Stimulated activated CD4-positive, alpha-beta T cell treated with anti-CD3 and anti-CD28 coated beads, Interleukin-2, amount 100 ng/mL, for 24 hours (primary cell): ENCODE results near the gene SEZ6L2.
"Not testable (repeated sequence)": the region's sequence is repeated elsewhere in the genome, so short reads cannot be mapped to it uniquely, and the experiment has no call there.

Experiments used
- DNase-seq, 2 donors: peaks; one replicate each; pipeline ENCODE4 v3.0.0-alpha.2; 2020

Gene SEZ6L2

GRCh38 chr16:29849505-29849904 lies 49.8 kb downstream of the SEZ6L2 start:
- DNase-seq = no peak

GRCh38 chr16:29848420-29849297 lies 50.7 kb downstream of the SEZ6L2 start:
- peak; percentile 86 to 90 for DNase-seq

DNA sequence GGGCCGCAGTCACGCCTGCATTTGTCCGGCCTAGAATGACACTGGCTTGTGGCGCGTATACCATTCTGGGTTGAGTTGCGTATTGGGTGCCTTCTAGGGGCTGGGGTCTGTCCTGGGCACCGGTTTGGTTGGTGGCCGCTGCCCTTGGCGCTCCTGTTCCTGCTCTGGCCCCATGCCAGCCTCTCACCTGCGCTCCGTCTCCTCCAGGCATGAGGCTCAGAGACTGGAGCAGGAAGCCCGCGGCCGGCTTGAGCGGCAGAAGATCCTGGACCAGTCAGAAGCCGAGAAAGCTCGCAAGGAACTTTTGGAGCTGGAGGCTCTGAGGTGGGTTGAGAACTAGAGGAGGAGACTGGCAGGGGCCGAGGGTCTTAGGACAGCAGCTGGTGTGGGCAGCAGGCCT lies 53.7 kb downstream of the SEZ6L2 start:
- DNase-seq = no peak

- DNase-seq = no peak
Observed at GRCh38 chr16:29844575-29845331, 54.6 kb downstream of the SEZ6L2 start.

GRCh38 chr16:29843931-29844330 lies 55.4 kb downstream of the SEZ6L2 start:
- DNase-seq = no peak

DNA sequence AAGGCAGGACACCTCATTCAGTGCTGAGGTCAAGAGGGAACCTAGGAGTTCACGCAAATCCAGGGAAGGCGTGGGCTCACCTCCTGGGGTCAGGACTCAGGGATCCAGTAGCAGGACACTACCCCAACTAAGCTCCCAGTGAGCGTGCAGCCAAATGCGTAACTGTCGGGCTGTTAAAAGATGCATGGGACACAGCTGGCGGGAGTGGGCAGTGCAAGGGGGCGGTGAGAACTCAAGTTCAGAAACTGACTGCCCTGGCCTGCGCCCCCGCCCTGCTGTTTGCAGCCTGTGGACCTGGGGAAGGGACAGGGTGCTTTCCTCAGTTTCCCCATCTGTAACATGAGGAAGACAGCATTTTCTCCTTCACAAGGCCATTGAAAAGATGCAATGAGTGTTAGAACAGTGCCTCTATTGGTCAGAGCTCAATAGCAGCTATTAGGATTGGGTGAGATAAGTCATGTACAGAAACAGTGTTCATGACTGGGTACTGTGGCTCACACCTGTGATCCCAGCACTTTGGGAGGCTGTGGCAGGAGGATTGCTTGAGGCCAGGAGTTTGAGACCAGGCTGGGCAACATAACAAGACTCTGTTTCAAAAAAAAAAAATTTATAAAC lies 56.5 kb downstream of the SEZ6L2 start:
- DNase-seq = no peak

DNA sequence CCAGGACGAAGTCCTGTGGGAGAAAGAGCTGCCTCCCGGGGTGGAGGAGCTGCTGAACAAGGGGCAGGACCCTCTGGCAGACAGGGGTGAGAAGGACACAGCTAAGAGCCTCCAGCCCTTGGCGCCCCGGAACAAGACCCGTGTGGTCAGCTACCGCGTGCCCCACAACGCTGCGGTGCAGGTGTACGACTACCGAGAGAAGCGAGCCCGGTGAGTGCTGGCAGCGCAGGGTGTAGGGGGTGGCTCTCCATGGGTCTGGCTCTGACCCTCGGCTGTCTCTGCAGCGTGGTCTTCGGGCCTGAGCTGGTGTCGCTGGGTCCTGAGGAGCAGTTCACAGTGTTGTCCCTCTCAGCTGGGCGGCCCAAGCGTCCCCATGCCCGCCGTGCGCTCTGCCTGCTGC lies 57.7 kb downstream of the SEZ6L2 start:
- no peak for DNase-seq

DNA sequence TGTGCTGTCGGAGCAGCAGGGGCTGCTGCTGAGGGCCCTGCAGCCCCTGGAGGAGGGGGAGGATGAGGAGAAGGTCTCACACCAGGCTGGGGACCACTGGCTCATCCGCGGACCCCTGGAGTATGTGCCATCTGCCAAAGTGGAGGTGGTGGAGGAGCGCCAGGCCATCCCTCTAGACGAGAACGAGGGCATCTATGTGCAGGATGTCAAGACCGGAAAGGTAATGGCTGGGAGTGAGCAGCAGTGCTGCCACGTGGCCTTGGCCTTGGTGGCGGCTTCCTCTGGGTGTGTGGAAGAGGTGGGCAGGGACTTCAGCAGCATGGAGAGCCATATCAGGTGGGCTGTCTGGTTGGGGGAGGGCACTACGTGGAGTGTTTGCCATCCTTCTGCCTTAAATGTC lies 59.1 kb downstream of the SEZ6L2 start:
- no peak for DNase-seq

GRCh38 chr16:29839822-29840221 lies 59.5 kb downstream of the SEZ6L2 start:
- DNase-seq = no peak

DNA sequence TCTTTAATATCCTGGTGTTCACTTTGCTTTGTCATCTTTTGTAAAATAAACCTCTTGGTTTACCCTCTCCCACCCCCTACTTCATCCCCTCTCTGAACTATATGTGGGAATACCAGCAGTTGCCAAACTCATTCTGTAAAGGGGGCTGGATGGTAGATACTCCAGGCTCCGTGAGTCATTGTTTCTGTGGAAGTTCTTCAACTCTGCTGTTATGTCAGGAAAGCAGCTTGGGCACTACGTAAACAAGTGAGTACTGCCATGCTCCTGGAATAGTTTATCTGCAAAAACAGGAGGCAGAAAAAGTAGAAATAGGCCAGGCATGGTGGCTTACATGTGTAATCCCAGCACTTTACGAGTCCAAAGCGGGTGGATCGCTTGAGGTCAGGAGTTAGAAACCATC lies 61.5 kb downstream of the SEZ6L2 start:
- DNase-seq = no peak

DNA sequence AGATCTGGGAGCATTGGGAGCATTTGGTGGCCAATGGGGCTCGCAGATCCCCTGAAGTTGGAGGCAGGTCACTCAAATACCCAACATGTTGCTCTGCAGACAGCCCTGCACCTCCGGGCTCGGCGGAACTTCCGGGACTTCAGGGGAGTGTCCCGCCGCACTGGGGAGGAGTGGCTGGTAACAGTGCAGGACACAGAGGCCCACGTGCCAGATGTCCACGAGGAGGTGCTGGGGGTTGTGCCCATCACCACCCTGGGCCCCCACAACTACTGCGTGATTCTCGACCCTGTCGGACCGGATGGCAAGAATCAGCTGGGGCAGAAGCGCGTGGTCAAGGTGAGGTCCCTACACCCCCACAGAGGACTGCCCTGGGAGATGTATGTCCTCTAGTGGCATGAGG lies 62.7 kb downstream of the SEZ6L2 start:
- no peak for DNase-seq

DNA sequence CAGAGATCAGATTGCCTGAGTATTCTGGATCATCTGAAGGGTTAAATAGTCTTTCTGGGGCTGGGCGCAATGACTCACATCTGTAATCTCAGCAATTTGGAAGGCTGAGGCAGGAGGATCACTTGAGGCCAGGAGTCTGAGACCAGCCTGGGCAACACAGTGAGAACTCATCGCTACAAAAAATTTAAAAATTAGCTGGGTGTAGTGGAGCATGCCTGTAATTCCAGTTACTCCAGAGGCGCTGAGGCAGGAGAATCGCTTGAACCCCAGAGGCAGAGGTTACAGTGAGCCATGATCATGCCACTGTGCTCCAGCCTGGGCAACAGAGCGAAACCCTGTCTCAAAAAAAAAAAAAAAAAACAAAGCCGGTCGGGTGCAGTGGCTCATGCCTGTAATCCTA lies 63.4 kb downstream of the SEZ6L2 start:
- DNase-seq = no peak

DNA sequence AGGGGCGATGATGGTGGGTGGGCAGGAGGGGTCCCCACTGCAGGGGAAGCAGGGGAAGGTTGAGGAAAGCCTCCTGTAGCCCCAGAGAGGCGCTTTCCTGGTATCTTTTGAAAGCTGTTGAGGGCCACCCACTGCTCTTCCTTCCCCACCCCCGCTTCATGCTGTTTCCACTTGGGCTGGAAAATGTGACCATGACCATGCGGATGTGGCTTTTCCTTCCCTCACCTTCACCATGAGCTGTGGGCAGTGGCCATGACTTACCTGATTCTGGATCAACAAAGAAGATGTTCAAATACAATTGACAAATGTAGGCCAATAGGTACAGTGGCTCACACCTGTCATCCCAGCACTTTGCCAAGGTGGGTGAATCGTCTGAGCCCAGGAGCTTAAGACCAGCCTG lies 65.3 kb downstream of the SEZ6L2 start:
- DNase-seq = peak in 1 of 2 donors; percentile 47

DNA sequence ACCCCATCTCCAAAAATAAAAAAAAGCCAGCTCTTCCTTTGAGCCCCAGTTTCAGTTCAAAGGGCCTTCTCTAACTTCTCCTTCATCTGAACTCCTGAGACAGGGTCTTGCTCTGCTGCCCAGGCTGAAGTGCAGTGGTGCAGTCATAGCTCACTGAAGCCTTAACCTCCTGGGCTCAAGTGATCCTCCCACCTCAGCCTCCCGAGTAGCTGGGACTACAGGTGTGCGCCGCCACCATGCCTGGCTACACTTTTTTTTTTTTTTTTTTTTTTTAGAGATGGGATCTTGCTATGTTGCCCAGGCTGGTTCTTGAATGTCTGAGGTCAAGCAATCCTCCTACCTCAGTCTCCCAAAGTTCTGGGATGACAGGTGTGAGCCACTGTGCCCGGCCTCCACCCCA lies 66.1 kb downstream of the SEZ6L2 start:
- DNase-seq = not testable (repeated sequence)

DNA sequence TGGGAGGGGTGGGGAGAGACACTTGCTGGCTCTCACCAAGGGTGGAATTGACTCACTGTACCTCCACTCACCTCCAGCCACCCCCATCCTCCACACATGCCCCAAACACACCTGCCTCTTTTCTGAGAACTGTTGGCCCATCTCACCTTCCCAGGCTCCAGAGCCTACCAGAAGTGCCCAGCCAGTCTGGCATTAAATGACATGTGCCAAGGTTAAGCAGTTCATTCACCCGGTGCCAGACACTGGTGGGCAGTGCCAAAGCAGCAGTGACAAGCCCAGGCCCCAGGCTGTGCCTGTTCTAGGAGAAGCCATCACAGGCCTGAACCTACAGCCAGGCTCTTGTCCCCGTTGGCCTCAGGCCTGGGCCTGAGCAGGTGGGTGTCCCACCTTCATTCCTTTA lies 67.9 kb downstream of the SEZ6L2 start:
- no peak for DNase-seq

DNA sequence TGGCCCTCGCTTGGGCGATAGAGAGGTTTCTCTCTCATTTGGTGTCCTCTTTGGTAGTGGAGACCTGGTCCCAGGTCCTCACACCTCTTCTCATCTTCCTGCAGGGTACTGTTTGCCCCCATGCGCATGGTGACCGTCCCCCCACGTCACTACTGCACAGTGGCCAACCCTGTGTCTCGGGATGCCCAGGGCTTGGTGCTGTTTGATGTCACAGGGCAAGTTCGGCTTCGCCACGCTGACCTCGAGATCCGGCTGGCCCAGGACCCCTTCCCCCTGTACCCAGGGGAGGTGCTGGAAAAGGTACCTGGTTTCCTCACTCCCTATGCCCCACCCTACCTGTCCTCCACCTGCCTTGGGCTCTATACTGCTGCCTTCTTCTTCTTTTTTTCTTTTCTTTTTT lies 68.6 kb downstream of the SEZ6L2 start:
- DNase-seq = no peak

GRCh38 chr16:29826342-29826695 lies 73.0 kb downstream of the SEZ6L2 start:
- DNase-seq = no peak

DNA sequence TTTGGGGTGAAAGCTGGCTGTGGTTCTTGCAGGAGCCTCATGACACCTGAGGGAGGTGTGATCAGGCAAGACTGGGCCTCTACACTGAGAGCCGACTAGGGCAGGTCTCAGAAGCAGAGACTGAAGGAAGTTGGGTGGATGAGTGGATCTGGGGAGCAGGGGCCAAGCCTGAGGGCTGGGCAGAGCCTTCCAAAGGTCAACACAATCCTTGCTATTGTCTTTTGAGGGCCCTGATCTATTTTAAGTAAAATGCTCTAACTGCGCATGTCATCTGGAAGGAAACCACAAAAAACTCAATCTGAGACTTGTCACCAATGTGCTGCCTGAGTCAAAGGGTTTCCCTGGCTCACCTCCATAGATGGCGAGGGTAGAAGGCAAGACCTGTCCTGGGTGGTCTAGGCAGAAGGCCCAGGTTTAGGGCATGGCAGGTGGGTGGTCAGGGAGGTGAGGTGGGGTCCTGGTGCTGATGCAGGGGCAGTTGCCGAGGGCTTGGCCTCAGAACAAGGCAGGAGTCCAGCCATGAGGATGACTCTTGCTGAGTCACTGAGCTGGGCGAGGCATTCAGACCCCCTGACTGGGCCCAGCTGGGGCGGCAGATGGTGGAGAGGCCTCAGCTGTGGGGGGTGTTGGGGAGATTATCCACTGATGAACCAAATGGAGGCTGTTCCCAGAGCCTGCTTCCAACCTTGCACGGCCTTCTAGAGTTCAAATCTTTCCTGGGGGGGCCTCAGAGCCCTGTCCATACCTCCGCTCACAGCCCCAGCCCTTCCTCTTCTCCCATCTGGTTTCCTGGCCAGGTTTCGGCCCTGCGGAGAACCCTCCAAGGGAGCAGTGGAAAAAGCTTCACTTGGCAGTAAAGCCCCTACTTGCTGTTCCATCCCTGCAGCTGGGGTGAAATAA lies 74.0 kb downstream of the SEZ6L2 start:
- peak; percentile 52 to 59 for DNase-seq

GRCh38 chr16:29824589-29825144 lies 74.7 kb downstream of the SEZ6L2 start:
- no peak for DNase-seq

DNA sequence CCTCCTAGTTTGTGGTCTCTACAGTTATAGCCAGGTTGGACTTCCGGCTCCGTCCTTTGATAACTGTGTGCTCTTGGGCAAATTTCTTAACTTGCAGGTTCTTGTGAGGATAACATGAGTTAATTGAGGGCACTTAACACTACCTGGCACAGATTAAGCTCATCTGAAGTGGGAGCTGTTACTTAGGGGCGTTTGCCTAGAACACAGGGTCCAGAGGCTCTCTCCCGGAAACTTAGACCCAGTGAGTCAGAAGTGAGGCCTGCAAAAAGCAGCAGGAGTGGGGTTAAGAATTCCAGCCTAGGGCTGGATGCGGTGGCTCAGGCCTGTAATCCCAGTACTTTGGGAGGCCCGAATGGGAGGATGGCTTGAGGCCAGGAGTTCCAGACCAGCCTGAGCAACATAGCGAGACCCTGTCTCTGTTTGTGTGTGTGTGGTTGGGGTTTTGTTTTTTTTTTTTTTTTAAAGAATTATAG lies 77.7 kb downstream of the SEZ6L2 start:
- no peak for DNase-seq
